HL-60 (cell line): ENCODE results near the gene CLCNKA.
A peak's percentile ranks its signal among the peaks of the same experiment; 100 is the strongest.

Experiments
- DNase-seq, 2 experiments: peaks; one replicate each; pipeline ENCODE4 v3.0.0-alpha.2; 2010 to 2020; ENCODE audit warnings: low read depth in 1 of 2, low spot score in 1 of 2
- H3K27ac ChIP-seq: fragments of 250-450 bp; sonication (Bioruptor Pico); replicated peaks from 2 replicates; pipeline ENCODE4 v1.5.1; 2020; ENCODE audit warnings: mild to moderate bottlenecking, moderate library complexity
- H3K27me3 ChIP-seq: fragments of 250-450 bp; sonication (Bioruptor Pico); 2 replicates; pipeline ENCODE4 v1.5.1; 2021; ENCODE audit warnings: mild to moderate bottlenecking, moderate library complexity; ENCODE audit not compliant: insufficient read depth, poor library complexity, severe bottlenecking
- H3K4me3 ChIP-seq: replicated peaks from 2 replicates; pipeline ENCODE4 v1.5.1; 2011; ENCODE audit warnings: mild to moderate bottlenecking, control low read depth, low read length; ENCODE audit not compliant: insufficient read depth
- CTCF ChIP-seq: IDR thresholded peaks from one replicate; pipeline ENCODE4 v1.5.1; 2011; ENCODE audit warnings: low read length, control low read depth, inconsistent platforms; ENCODE audit not compliant: insufficient read depth
- GABPA ChIP-seq: IDR thresholded peaks from 2 replicates; pipeline ENCODE4 v1.6.1; 2012; ENCODE audit warnings: low read depth
- POLR2AphosphoS5 ChIP-seq: IDR thresholded peaks from 2 replicates; pipeline ENCODE4 v1.6.1; 2012; ENCODE audit warnings: low read depth
- SPI1 ChIP-seq: IDR thresholded peaks from 2 replicates; pipeline ENCODE4 v1.6.1; 2012; ENCODE audit warnings: low read depth, mild to moderate bottlenecking, borderline replicate concordance
- TF ChIP-seq, protein P1 (sequence below): IDR thresholded peaks from 2 replicates; pipeline ENCODE4 v1.6.1; 2012; ENCODE audit warnings: low read depth; ENCODE audit not compliant: insufficient replicate concordance

Gene CLCNKA

GRCh38 chr1:16006552-16007485, 15.0 kb upstream of the CLCNKA start:
- DNase-seq = no peak

GRCh38 chr1:16007671-16008341, 14.0 kb upstream of the CLCNKA start:
- no peak overlapping the region for H3K27ac ChIP-seq
- H3K4me3 ChIP-seq = no peak overlapping the region
- TF ChIP-seq GABPA = no peak
- TF ChIP-seq CTCF = no peak
- TF ChIP-seq POLR2AphosphoS5 = no peak
- no peak for TF ChIP-seq SPI1
- TF ChIP-seq, protein P1, sequence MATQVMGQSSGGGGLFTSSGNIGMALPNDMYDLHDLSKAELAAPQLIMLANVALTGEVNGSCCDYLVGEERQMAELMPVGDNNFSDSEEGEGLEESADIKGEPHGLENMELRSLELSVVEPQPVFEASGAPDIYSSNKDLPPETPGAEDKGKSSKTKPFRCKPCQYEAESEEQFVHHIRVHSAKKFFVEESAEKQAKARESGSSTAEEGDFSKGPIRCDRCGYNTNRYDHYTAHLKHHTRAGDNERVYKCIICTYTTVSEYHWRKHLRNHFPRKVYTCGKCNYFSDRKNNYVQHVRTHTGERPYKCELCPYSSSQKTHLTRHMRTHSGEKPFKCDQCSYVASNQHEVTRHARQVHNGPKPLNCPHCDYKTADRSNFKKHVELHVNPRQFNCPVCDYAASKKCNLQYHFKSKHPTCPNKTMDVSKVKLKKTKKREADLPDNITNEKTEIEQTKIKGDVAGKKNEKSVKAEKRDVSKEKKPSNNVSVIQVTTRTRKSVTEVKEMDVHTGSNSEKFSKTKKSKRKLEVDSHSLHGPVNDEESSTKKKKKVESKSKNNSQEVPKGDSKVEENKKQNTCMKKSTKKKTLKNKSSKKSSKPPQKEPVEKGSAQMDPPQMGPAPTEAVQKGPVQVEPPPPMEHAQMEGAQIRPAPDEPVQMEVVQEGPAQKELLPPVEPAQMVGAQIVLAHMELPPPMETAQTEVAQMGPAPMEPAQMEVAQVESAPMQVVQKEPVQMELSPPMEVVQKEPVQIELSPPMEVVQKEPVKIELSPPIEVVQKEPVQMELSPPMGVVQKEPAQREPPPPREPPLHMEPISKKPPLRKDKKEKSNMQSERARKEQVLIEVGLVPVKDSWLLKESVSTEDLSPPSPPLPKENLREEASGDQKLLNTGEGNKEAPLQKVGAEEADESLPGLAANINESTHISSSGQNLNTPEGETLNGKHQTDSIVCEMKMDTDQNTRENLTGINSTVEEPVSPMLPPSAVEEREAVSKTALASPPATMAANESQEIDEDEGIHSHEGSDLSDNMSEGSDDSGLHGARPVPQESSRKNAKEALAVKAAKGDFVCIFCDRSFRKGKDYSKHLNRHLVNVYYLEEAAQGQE = no peak
- no peak for DNase-seq
- no peaks in the 10 kb centered on the region for H3K27me3 ChIP-seq

More at GRCh38 chr1:16006552-16007485, 15.0 kb upstream of the CLCNKA start:
- TF ChIP-seq GABPA = no peak
- no peak for TF ChIP-seq SPI1
- TF ChIP-seq CTCF = no peak
- TF ChIP-seq, protein P1 = no peak
- no peak for TF ChIP-seq POLR2AphosphoS5
- Histone ChIP-seq H3K27me3 (no peaks in the 10 kb centered on the region), H3K27ac (no peak overlapping the region), H3K4me3 (no peak overlapping the region)

GRCh38 chr1:16009030-16009460, 12.8 kb upstream of the CLCNKA start:
- H3K4me3 ChIP-seq = no peak overlapping the region
- H3K27ac ChIP-seq = no peak overlapping the region
- no peaks in the 10 kb centered on the region for H3K27me3 ChIP-seq
- peak; percentile 58 to 64 for DNase-seq
- TF ChIP-seq CTCF = peak; percentile 94
- TF ChIP-seq SPI1 = no peak
